ENCODE results near the gene PARD3. TPM values are rescaled to one million over a fixed set of nuclear protein-coding genes. Genes with fewer than 3 reads are reported as not detected.

Gene PARD3
- total and polyA plus RNA-seq, 8 donors, result 25.6 to 54.5 (median 47.8) TPM

DNA sequence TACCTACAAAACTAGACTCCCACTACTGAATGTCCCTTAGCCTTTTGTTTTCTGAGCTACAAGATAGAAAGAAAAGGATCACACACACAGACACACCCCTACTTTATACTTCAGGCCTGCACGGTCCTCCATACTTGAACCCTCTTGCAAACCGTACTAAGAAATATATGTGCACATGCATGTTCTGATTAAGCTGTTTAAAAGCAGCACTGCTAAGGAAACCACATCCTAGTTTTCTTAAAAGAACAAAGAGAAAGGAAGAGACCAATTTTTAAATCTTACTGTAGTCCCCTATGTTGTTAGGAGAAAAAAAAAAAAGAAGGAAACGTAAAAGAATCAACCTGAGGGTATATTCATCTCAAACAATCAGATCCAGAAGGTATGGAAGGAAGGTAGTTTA, 501.2 kb downstream of the PARD3 start:
- DNase-seq (no peak), ATAC-seq (no peak)
- H3K9me3 ChIP-seq, result no peaks in the 10 kb centered on the region
- no peaks in the 10 kb centered on the region for H3K27me3 ChIP-seq
- H3K27ac ChIP-seq, result no peak overlapping the region
- H3K4me1 ChIP-seq, result no peaks in the 10 kb centered on the region
- no peaks in the 10 kb centered on the region for H3K36me3 ChIP-seq
- no peak overlapping the region for H3K4me3 ChIP-seq
- TF ChIP-seq, protein P1, sequence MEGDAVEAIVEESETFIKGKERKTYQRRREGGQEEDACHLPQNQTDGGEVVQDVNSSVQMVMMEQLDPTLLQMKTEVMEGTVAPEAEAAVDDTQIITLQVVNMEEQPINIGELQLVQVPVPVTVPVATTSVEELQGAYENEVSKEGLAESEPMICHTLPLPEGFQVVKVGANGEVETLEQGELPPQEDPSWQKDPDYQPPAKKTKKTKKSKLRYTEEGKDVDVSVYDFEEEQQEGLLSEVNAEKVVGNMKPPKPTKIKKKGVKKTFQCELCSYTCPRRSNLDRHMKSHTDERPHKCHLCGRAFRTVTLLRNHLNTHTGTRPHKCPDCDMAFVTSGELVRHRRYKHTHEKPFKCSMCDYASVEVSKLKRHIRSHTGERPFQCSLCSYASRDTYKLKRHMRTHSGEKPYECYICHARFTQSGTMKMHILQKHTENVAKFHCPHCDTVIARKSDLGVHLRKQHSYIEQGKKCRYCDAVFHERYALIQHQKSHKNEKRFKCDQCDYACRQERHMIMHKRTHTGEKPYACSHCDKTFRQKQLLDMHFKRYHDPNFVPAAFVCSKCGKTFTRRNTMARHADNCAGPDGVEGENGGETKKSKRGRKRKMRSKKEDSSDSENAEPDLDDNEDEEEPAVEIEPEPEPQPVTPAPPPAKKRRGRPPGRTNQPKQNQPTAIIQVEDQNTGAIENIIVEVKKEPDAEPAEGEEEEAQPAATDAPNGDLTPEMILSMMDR (IDR thresholded peaks at IDR 0.05), result no peak
- intact Hi-C loops (cut with DNase I), result no loop called here

DNA sequence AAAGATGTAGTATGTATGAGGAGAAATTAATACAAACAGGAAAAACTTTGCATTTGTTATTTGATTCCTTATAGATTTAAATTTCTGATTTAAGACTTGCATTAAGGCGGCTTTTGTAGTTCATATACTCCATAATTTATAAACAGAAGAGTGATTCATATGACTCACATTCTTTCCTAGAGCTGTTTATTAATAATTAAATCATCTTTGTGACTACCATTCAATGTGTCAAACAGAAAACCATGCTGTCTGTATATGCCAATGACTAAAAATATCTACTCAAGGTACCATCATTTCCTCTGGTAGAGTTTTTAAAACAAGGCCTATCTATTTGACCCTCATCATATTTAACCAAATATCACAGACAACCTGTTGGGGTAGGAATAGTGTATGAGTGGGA, 501.7 kb downstream of the PARD3 start:
- intact Hi-C loops (cut with DNase I), result no loop called here
- no peaks in the 10 kb centered on the region for H3K4me1 ChIP-seq
- H3K4me3 ChIP-seq, result no peak overlapping the region
- H3K36me3 ChIP-seq, result no peaks in the 10 kb centered on the region
- H3K27me3 ChIP-seq, result no peaks in the 10 kb centered on the region
- TF ChIP-seq, protein P1 (IDR thresholded peaks at IDR 0.05), result no peak
- ATAC-seq (no peak), DNase-seq (no peak)
- no peak overlapping the region for H3K27ac ChIP-seq
- no peaks in the 10 kb centered on the region for H3K9me3 ChIP-seq

DNA sequence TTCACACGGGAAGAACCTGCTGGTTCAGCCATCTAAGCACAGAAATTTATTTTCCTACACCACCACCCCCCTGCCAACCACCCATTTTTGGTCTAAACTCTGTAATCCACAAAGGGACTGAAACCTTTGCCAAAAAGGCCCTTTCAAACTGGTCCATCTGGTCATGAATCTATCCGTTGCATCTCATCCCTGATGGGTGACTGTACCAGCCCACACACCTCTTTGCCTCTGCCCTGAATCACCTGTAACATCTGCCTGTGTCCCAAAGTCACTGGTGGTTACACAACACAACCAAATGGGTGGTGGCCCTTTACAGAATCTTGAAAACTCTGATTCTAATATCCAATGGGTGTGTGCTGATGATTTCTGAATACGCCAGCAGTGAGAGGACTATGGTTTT, 503.4 kb downstream of the PARD3 start:
- ATAC-seq (no peak), DNase-seq (no peak)
- TF ChIP-seq, protein P1 (IDR thresholded peaks at IDR 0.05), result no peak
- H3K4me3 ChIP-seq, result no peak overlapping the region
- H3K4me1 ChIP-seq, result no peaks in the 10 kb centered on the region
- no peaks in the 10 kb centered on the region for H3K27me3 ChIP-seq
- H3K27ac ChIP-seq, result no peak overlapping the region
- H3K36me3 ChIP-seq, result no peaks in the 10 kb centered on the region
- intact Hi-C loops (cut with DNase I), result no loop called here
- H3K9me3 ChIP-seq, result no peaks in the 10 kb centered on the region

DNA sequence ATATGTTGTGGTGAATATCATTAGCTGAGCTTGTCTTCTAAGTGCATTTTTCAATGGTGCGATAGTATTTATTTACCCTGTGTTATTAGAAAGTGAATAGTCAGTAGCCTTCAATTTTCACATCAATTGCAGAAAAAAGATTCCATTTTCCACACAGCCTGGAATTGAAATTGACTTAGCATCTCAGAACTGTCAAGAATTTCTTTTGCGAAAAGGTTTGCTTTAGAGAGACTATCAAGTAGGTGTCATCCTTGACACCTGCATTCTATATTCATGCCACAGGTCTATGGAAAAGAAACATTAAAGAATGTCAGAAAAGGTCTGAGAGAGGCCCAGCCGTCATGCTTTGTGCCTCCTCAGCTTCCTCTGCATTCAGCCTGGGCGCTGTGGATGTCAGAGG, 504.9 kb downstream of the PARD3 start:
- H3K4me1 ChIP-seq, result no peaks in the 10 kb centered on the region
- H3K27ac ChIP-seq, result no peak overlapping the region
- no peaks in the 10 kb centered on the region for H3K9me3 ChIP-seq
- H3K4me3 ChIP-seq, result no peak overlapping the region
- DNase-seq (no peak), ATAC-seq (no peak)
- intact Hi-C loops (cut with DNase I), result no loop called here
- H3K27me3 ChIP-seq, result no peaks in the 10 kb centered on the region
- H3K36me3 ChIP-seq, result no peaks in the 10 kb centered on the region
- TF ChIP-seq, protein P1 (IDR thresholded peaks at IDR 0.05), result no peak

DNA sequence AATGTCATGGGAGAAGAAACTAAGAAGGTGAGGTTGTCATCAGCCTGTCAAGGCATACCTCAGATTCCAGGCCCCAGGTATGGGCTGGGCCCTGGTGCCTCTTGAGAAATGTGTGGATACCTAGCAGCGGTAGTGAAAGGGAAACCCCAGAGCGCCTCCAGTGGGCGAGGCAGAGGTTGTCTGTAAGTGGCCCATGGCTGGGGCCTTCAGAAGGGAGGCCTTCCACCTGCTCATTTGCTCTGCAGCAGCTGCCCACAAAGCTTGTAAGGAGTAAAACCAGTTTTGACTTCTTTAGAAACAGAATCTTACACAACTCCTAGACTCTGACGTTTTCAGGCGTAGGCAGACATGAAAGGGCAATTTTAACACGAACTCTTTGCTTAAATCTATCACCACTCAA, 509.9 kb downstream of the PARD3 start:
- H3K36me3 ChIP-seq, result no peaks in the 10 kb centered on the region
- no peak overlapping the region for H3K4me3 ChIP-seq
- H3K4me1 ChIP-seq, result no peaks in the 10 kb centered on the region
- DNase-seq (peak; percentile 43 to 85 (median 78)), ATAC-seq (peak; percentile 99)
- intact Hi-C loops (cut with DNase I), result no loop called here
- no peak overlapping the region for H3K27ac ChIP-seq
- H3K9me3 ChIP-seq, result no peaks in the 10 kb centered on the region
- no peaks in the 10 kb centered on the region for H3K27me3 ChIP-seq
- TF ChIP-seq, protein P1 (IDR thresholded peaks at IDR 0.05), result peak in 1 of 2 donors; percentile 18
